Endothelial cell of umbilical vein (primary cell): ENCODE measurements around the gene ADAMTS6. TPM values are rescaled to one million over a fixed set of nuclear protein-coding genes. Genes with fewer than 3 reads are reported as not detected.

ENCODE experiments used
- Bru-seq: library from RNA; stranded (reverse); fragments of 400-500 nt; gene quantifications from one replicate; lab custom pipeline; 2021; lab: Mats Ljungman, UMichigan
- BruChase-seq, 2 experiments: library from RNA; stranded (reverse); fragments of 400-500 nt; gene quantifications; one replicate each; lab custom pipeline; 2021; lab: Mats Ljungman, UMichigan
- BruUV-seq: library from RNA; stranded (reverse); fragments of 400-500 nt; replicated peaks from 2 replicates; lab custom pipeline; 2021; lab: Mats Ljungman, UMichigan
- CTCF ChIA-PET: fragments of 300-600, 350-600 bp; sonication (Branson Sonifier 250); formaldehyde crosslinking; loops from one replicate; lab custom pipeline; 2021; ENCODE audit warnings: antibody characterized with exemption, inconsistent platforms; lab: Charles Lee
- POLR2A ChIA-PET: fragments of 300-600, 350-600 bp; sonication (Branson Sonifier 250); formaldehyde crosslinking; loops from one replicate; lab custom pipeline; 2021; ENCODE audit warnings: antibody characterized with exemption, inconsistent platforms; lab: Charles Lee
- DNase-seq: peaks from one replicate; pipeline ENCODE4 v3.0.0-alpha.2; 2011; ENCODE audit warnings: low read depth, low spot score
- FAIRE-seq: peaks from 2 replicates; lab custom pipeline; 2011; peaks lifted over from hg19 to GRCh38; lab: Jason Lieb, UNC
- H2AFZ ChIP-seq: 2 replicates; pipeline ENCODE4 v1.6.0; 2012; ENCODE audit warnings: low read depth, low read length, control low read depth, inconsistent platforms
- H3K27ac ChIP-seq: 2 replicates; pipeline ENCODE4 v1.5.1; 2011; ENCODE audit warnings: low read depth, mild to moderate bottlenecking, control low read depth, low read length, moderate library complexity; ENCODE audit not compliant: insufficient read depth
- H3K27me3 ChIP-seq, 2 experiments: 2 replicates each; pipeline versions ENCODE4 v1.6.0 to v1.6.1; 2011; ENCODE audit warnings: low read length in 2 of 2, mixed read lengths in 1 of 2; ENCODE audit not compliant: control insufficient read depth in 2 of 2, insufficient read depth in 2 of 2
- H3K36me3 ChIP-seq, 2 experiments: 2 replicates in 1 of 2; 3 replicates in 1 of 2; pipeline ENCODE4 v1.5.1; 2011; ENCODE audit warnings: low read length in 2 of 2, mild to moderate bottlenecking in 1 of 2, moderate library complexity in 1 of 2; ENCODE audit not compliant: control insufficient read depth in 2 of 2, insufficient read depth in 2 of 2; ENCODE audit errors: extremely low read depth in 1 of 2
- H3K4me1 ChIP-seq: 3 replicates; pipeline ENCODE4 v1.5.1; 2011; ENCODE audit warnings: mild to moderate bottlenecking, low read length; ENCODE audit not compliant: control insufficient read depth, insufficient read depth; ENCODE audit errors: extremely low read depth
- H3K4me2 ChIP-seq: 2 replicates; pipeline ENCODE4 v1.6.1; 2011; ENCODE audit warnings: low read length, control low read depth, mixed read lengths; ENCODE audit not compliant: insufficient read depth
- H3K4me3 ChIP-seq, 3 experiments: fragments of 200-600 bp in 1 of 3; sonication (generic), shearing (Covaris generic) in 1 of 3; replicated peaks in 1 of 3; 2 replicates each; pipeline ENCODE4 v1.5.1; 2011 to 2016; ENCODE audit warnings: control low read depth in 3 of 3, low read length in 3 of 3, mild to moderate bottlenecking in 2 of 3, inconsistent platforms in 1 of 3, low read depth in 1 of 3, moderate library complexity in 1 of 3; ENCODE audit not compliant: insufficient read depth in 1 of 3
- H3K79me2 ChIP-seq: 2 replicates; pipeline ENCODE4 v1.6.0; 2012; ENCODE audit warnings: low read length, inconsistent platforms; ENCODE audit not compliant: control insufficient read depth, insufficient read depth
- H3K9ac ChIP-seq: replicated peaks from 2 replicates; pipeline ENCODE3; 2011; ENCODE audit warnings: low read length, control low read depth; ENCODE audit not compliant: insufficient read depth; ENCODE audit errors: extremely low read depth
- H3K9me1 ChIP-seq: replicated peaks from 3 replicates; pipeline ENCODE4 v1.6.0; 2011; ENCODE audit warnings: mild to moderate bottlenecking, low read length; ENCODE audit not compliant: control insufficient read depth, insufficient read depth; ENCODE audit errors: extremely low read depth
- H3K9me3 ChIP-seq: replicated peaks from 2 replicates; pipeline ENCODE4 v1.5.1; 2012; ENCODE audit warnings: low read length, inconsistent platforms; ENCODE audit not compliant: control insufficient read depth, insufficient read depth
- H4K20me1 ChIP-seq: replicated peaks from 2 replicates; pipeline ENCODE3; 2011; ENCODE audit warnings: mild to moderate bottlenecking, low read length; ENCODE audit not compliant: control insufficient read depth, insufficient read depth; ENCODE audit errors: extremely low read depth
- CTCF ChIP-seq, 2 donors: IDR thresholded peaks; 1 replicate in 1 of 2; 2 replicates in 1 of 2; pipeline ENCODE4 v1.5.1; 2011; ENCODE audit warnings: low read length in 2 of 2, mild to moderate bottlenecking in 2 of 2, moderate library complexity in 2 of 2, control low read depth in 1 of 2, inconsistent platforms in 1 of 2, low read depth in 1 of 2; ENCODE audit not compliant: insufficient read depth in 1 of 2; ENCODE audit errors: extremely low read depth in 1 of 2
- EZH2 ChIP-seq: IDR thresholded peaks from 2 replicates; pipeline ENCODE4 v1.6.1; 2012; ENCODE audit warnings: borderline replicate concordance, low read depth, mild to moderate bottlenecking, moderate library complexity, low read length, inconsistent platforms; ENCODE audit not compliant: severe bottlenecking
- FOS ChIP-seq: IDR thresholded peaks from 2 replicates; pipeline ENCODE4 v1.6.1; 2011; ENCODE audit warnings: mild to moderate bottlenecking, low read length, moderate library complexity, borderline replicate concordance; ENCODE audit not compliant: insufficient read depth
- GATA2 ChIP-seq: IDR thresholded peaks from 2 replicates; pipeline ENCODE4 v1.7.0; 2011; ENCODE audit warnings: low read depth, mild to moderate bottlenecking, moderate library complexity, mixed read lengths, low read length; ENCODE audit not compliant: insufficient read length, insufficient read depth
- JUN ChIP-seq: IDR thresholded peaks from 2 replicates; pipeline ENCODE4 v1.6.1; 2011; ENCODE audit warnings: borderline replicate concordance, low read depth; ENCODE audit not compliant: insufficient read length, insufficient read depth
- MAX ChIP-seq: IDR thresholded peaks from 2 replicates; pipeline ENCODE4 v1.6.1; 2011; ENCODE audit not compliant: insufficient read depth, insufficient read length
- MYC ChIP-seq: IDR thresholded peaks from one replicate; pipeline ENCODE4 v1.6.1; 2011; ENCODE audit warnings: mild to moderate bottlenecking, low read depth, low read length
- POLR2A ChIP-seq: IDR thresholded peaks from 2 replicates; pipeline ENCODE4 v1.6.1; 2012; ENCODE audit warnings: low read depth, mild to moderate bottlenecking, control low read depth, low read length
- POLR2AphosphoS5 ChIP-seq: IDR thresholded peaks from 2 replicates; pipeline ENCODE4 v1.6.1; 2012; ENCODE audit warnings: low read depth, mild to moderate bottlenecking, control low read depth, low read length, moderate library complexity; ENCODE audit not compliant: insufficient read depth
- dilution Hi-C: fragments of 300-500 bp; cut with MboI; formaldehyde crosslinking; loops from one replicate; pipeline ENCODE4 v1.15.0; 2019; ENCODE audit warnings: low sequenced_read_pairs; ENCODE audit not compliant: extremely low pct_ligation_motif_present
- intact Hi-C: fragments of 100-400 bp; cut with micrococcal nuclease; formaldehyde crosslinking; loops from one replicate; pipeline ENCODE4 v1.10.0; 2022
- long read RNA-seq: library from polyadenylated mRNA; stranded (forward); transcript quantifications from one replicate; pipeline ENCODE4 v2.0.0, GENCODE V29; 2021
- polyA minus RNA-seq, 3 experiments: library from RNA; depleted of rRNA, polyadenylated mRNA; stranded (reverse); fragments of >200 nt; gene quantifications; 1 replicate in 1 of 3; 2 replicates in 2 of 3; pipeline ENCODE4 v1.2.3, GENCODE V29; 2011
- polyA plus RNA-seq, 4 experiments: library from polyadenylated mRNA; depleted of rRNA in 3 of 4; stranded (reverse) in 3 of 4; unstranded in 1 of 4; fragments of >200 nt; gene quantifications; 2 replicates each; pipeline versions ENCODE4 v1.2.1 to v1.2.3, GENCODE V29; 2011 to 2012; ENCODE audit warnings: missing spikeins in 1 of 4
- total RNA-seq: library from RNA; stranded (reverse); gene quantifications from 2 replicates; pipeline ENCODE4 v1.2.3, GENCODE V29; 2021

ADAMTS6 gene
- total RNA-seq, result 43.4 and 57.4 TPM in 2 replicates
- polyA plus RNA-seq, result 16.2 and 20.4 TPM in 2 replicates
- 7.8 and 9.7 TPM in 2 replicates for polyA plus RNA-seq (2011; cell fraction: cytosol; rRNA removed)
- polyA plus RNA-seq (2011; cell fraction: nucleus; rRNA removed), result 182 and 188 TPM in 2 replicates
- 13.0 and 16.2 TPM in 2 replicates for polyA plus RNA-seq (2012)
- 102 and 109 TPM in 2 replicates for polyA minus RNA-seq
- 2.4 TPM for polyA minus RNA-seq (2011; cell fraction: cytosol; rRNA and poly(A)+ RNA removed)
- 217 and 331 TPM in 2 replicates for polyA minus RNA-seq (2011; cell fraction: nucleus; rRNA and poly(A)+ RNA removed)
- Bru-seq, nascent RNA, result percentile 95 among the genes with signal in this experiment
- percentile 78 among the genes with signal in this experiment for BruChase-seq, experiment 1, labeled RNA remaining after a 6-hour chase
- percentile 86 among the genes with signal in this experiment for BruChase-seq, experiment 2, labeled RNA remaining after a 2-hour chase
- long read RNA-seq, partial matches to known transcripts, result 3 of 24 reads
- long read RNA-seq, other reads (novel, unspliced or antisense), result 17 of 24 reads

DNA sequence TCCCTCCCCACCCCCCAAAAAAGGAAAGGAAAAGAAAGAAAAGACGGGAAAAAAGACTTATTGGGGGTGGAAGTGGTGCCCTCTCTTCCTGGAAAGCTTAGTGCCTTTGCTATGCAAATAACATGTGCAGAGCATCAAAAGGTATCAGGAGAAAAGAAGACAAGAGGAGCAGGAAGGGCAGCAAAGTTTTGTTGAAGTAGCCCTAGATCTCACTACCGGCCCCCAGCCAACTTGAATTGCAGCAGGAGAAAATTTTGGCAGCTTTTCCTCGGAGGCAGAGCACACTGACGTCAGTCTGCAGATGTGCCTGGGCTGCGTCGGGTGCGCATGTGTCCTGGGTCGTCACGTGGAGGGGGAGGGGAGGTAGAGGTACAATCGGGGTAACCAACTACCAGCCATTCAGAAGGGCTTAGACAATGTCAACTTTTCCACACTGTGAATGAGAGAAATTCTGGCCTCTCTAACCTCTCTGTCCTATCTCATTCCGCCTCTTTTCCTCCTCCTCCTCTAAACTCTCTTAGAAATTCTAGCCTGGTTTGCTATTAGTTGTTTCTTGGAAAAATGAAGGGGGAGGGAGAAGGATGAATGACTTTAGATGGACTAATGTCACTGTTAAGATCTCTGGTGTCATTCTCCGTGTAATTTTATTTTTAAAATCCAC is at the start of gene ADAMTS6:
TSS of gene ADAMTS6 (minus strand) at position 286 of the 661 bp plus-strand sequence. CDS start 8,247 bp downstream, outside the sequence.
- peak within 1 kb of the TSS; percentile 64 to 98 (median 96) for H3K4me3 ChIP-seq
- H3K9ac ChIP-seq, result peak within 1 kb of the TSS; percentile 94
- H3K27ac ChIP-seq, result peak within 1 kb of the TSS; percentile 87
- H3K4me2 ChIP-seq, result peak within 1 kb of the TSS; percentile 100
- DNase-seq (peak; percentile 94), FAIRE-seq (peak; percentile 68)
- ChIA-PET CTCF (interaction anchor here (0.7 to 7.8 kb wide), 12 partner anchors 9 to 1259 kb away, joined by 3 to 275 read pairs (median 4); no protein-coding TSS in a partner anchor), POLR2A (interaction anchor here (0.9 to 1.4 kb wide), 3 partner anchors 82 to 671 kb away, joined by 3 to 6 read pairs (median 5); no protein-coding TSS in a partner anchor)
- H2AFZ ChIP-seq, result peak within 1 kb of the TSS; percentile 93
- H3K4me1 ChIP-seq, result peaks cover 36% of the 10 kb centered on the region
- no peaks in the 10 kb centered on the region for H3K9me1 ChIP-seq
- intact Hi-C loops, result loop anchor here (1.0 to 5.0 kb wide), 6 partner anchors 219 to 974 kb away; partner anchors contain the start of gene RGS7BP
- H3K9me3 ChIP-seq, result no peaks in the 10 kb centered on the region
- dilution Hi-C loops, result no loop called here
- H3K36me3 ChIP-seq, result no peaks in the 10 kb centered on the region
- peak; percentile 90 for TF ChIP-seq MYC
- no peak for TF ChIP-seq FOS
- peak; percentile 55 for TF ChIP-seq POLR2A
- no peak for TF ChIP-seq GATA2
- TF ChIP-seq MAX, result peak; percentile 92
- peak; percentile 79 for TF ChIP-seq POLR2AphosphoS5
- TF ChIP-seq JUN, result no peak
- no peak for TF ChIP-seq EZH2
- TF ChIP-seq CTCF (IDR thresholded peaks at IDR 0.05; ENCODE audit: extremely low read depth in 1 of 2, insufficient read depth in 1 of 2, low read depth in 1 of 2, low read length in 2 of 2), result no peak
- no peaks in the 10 kb centered on the region for H4K20me1 ChIP-seq
- peaks cover 45% of the 10 kb centered on the region for H3K79me2 ChIP-seq
- BruUV-seq, result TSS peak; percentile 60
- no peaks in the 10 kb centered on the region for H3K27me3 ChIP-seq
